Astrocyte (in vitro differentiated cells and primary cell): ENCODE measurements around the gene RAB35.

Source experiments
- CTCF ChIP-seq: IDR thresholded peaks from 2 replicates; pipeline ENCODE4 v1.5.1; 2011; ENCODE audit warnings: low read depth, mild to moderate bottlenecking, inconsistent platforms, low read length, moderate library complexity; ENCODE audit not compliant: insufficient read depth
- EZH2 ChIP-seq: IDR thresholded peaks from 2 replicates; pipeline ENCODE4 v1.6.1; 2012; ENCODE audit warnings: mild to moderate bottlenecking, low read length, inconsistent platforms; ENCODE audit not compliant: insufficient read depth

GRCh38 chr12:120090626-120091295, 25.8 kb downstream of the RAB35 start:
- no peak for TF ChIP-seq CTCF
- no peak for TF ChIP-seq EZH2
